HUES64 (cell line): Measurements from ENCODE around the gene FGFRL1.
"Not testable (repeated sequence)": the region's sequence is repeated elsewhere in the genome, so short reads cannot be mapped to it uniquely, and the experiment has no call there.

Source experiments
- H3K27ac ChIP-seq: 2 replicates; pipeline ENCODE4 v1.7.0; 2013; ENCODE audit warnings: low read depth, low read length, inconsistent platforms
- H3K27me3 ChIP-seq: 2 replicates; pipeline ENCODE4 v1.6.1; 2013; ENCODE audit warnings: mild to moderate bottlenecking, low read length; ENCODE audit not compliant: insufficient read depth
- H3K36me3 ChIP-seq: 2 replicates; pipeline ENCODE4 v1.6.1; 2013; ENCODE audit warnings: mild to moderate bottlenecking, low read length; ENCODE audit not compliant: insufficient read depth
- H3K4me1 ChIP-seq: 2 replicates; pipeline ENCODE4 v1.6.1; 2013; ENCODE audit warnings: mild to moderate bottlenecking, low read length, moderate library complexity; ENCODE audit not compliant: insufficient read depth
- H3K4me3 ChIP-seq: 2 replicates; pipeline ENCODE4 v1.5.1; 2013; ENCODE audit warnings: mild to moderate bottlenecking, low read length, moderate library complexity
- H3K9ac ChIP-seq: 2 replicates; pipeline ENCODE4 v1.6.1; 2013; ENCODE audit warnings: mild to moderate bottlenecking, low read depth, low read length
- H3K9me3 ChIP-seq: 2 replicates; pipeline ENCODE4 v1.6.1; 2013; ENCODE audit warnings: low read depth, low read length; ENCODE audit not compliant: insufficient read depth
- WGBS: fragments of 150-250, 120-280 bp; methylation state at CpG from one replicate; pipeline ENCODE4 v1.1.7; 2013; ENCODE audit warnings: missing lambda C conversion rate; 5-methylcytosine and 5-hydroxymethylcytosine counted together

Gene FGFRL1

DNA sequence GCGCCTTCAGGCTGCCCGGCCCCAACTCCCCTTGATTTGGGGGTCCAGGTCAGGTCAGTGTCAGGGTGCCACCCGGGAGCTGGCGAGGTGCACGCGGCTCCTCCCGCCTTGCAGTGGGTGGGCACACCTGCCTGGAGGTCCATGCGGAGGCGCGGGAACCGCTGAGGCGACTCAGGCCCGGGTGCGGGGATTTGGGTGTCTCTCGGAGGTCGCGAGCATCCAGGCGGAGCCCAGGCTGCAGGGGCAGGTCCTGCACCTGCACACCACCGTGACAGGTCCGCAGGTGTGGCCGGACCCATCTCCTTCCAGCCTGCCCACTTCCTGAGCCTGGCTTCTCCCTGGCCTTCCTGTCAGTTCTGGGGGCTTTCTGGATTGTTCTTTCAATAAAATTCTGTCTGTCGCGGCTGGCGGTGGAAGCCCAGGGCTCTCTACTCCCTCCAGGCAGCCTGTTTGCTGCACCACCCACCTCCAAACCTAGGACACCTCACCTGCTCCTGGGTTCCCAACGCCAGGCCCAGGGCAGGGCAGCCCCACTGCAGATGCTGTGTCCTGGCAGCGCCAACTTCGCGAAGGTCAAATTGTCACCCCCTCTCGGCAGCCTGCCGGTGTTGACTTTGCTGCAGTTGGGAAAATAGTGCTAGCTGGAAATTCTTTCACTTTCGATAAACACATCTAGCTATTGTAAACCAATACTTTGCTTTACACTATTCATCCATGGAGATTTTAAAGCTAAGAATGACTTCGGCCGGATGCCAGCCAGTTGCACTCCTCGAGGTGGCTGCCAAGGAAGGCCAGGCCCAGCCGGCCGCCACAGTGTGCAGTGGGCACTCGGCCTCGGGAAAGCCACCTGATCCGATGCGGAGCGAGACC lies 35.9 kb downstream of the FGFRL1 start:
- H3K4me3 ChIP-seq: peak overlapping the region; percentile 18; the same call in 1 of the 2 replicates
- 82% methylated on average over 41 of the region's 41 CpGs for WGBS

GRCh38 chr4:1047976-1048772 lies 36.7 kb downstream of the FGFRL1 start:
- no peak overlapping the region for H3K9ac ChIP-seq
- 87% methylated on average over 34 of the region's 34 CpGs for WGBS
- H3K9me3 ChIP-seq: no peaks in the 10 kb centered on the region
- H3K4me1 ChIP-seq: peaks cover 10% of the 10 kb centered on the region
- H3K36me3 ChIP-seq: no peaks in the 10 kb centered on the region
- H3K27ac ChIP-seq: no peak overlapping the region
- no peak overlapping the region for H3K4me3 ChIP-seq
- peaks cover 52% of the 10 kb centered on the region for H3K27me3 ChIP-seq

More for the DNA sequence above, 35.9 kb downstream of the FGFRL1 start:
- Histone ChIP-seq H3K9me3 (no peaks in the 10 kb centered on the region), H3K27ac (no peak overlapping the region), H3K9ac (no peak overlapping the region), H3K4me1 (peaks cover 12% of the 10 kb centered on the region), H3K27me3 (peaks cover 44% of the 10 kb centered on the region), H3K36me3 (no peaks in the 10 kb centered on the region)

- peaks cover 5% of the 10 kb centered on the region for H3K4me1 ChIP-seq
- H3K9me3 ChIP-seq: no peaks in the 10 kb centered on the region
- 90% methylated on average over 16 of the region's 16 CpGs for WGBS
- no peaks in the 10 kb centered on the region for H3K36me3 ChIP-seq
- no peak overlapping the region for H3K9ac ChIP-seq
- peaks cover 60% of the 10 kb centered on the region for H3K27me3 ChIP-seq
- no peak overlapping the region for H3K4me3 ChIP-seq
- H3K27ac ChIP-seq: no peak overlapping the region
Observed at GRCh38 chr4:1048773-1049590, 37.6 kb downstream of the FGFRL1 start.

DNA sequence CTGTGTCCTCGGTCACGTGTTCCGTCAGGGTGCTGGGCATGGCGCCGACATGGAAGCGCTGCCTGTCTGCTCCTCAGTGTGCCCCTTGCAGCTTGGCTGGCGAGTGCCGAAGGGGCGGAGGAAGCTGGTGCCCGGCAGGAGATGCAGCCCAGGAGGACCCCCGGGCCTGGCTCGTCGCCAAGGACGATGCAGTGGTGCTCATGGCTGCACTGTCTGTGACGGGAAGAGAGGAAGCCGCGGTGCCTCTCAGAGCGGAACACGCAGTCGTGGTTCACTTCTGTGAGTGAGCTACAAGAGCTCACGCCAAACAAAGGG lies 38.1 kb downstream of the FGFRL1 start:
- 92% methylated on average over 21 of the region's 21 CpGs for WGBS
- Histone ChIP-seq H3K27me3 (peaks cover 56% of the 10 kb centered on the region), H3K36me3 (no peaks in the 10 kb centered on the region), H3K4me3 (no peak overlapping the region), H3K9ac (no peak overlapping the region), H3K4me1 (no peaks in the 10 kb centered on the region), H3K27ac (no peak overlapping the region), H3K9me3 (no peaks in the 10 kb centered on the region)

GRCh38 chr4:1050486-1051213 lies 39.2 kb downstream of the FGFRL1 start:
- Histone ChIP-seq H3K36me3 (no peaks in the 10 kb centered on the region), H3K27ac (no peak overlapping the region), H3K4me3 (no peak overlapping the region), H3K27me3 (peaks cover 50% of the 10 kb centered on the region), H3K9me3 (no peaks in the 10 kb centered on the region), H3K4me1 (no peaks in the 10 kb centered on the region), H3K9ac (no peak overlapping the region)
- WGBS: 81% methylated on average over 40 of the region's 40 CpGs

- Histone ChIP-seq H3K4me3 (no peak overlapping the region), H3K36me3 (no peaks in the 10 kb centered on the region), H3K27ac (no peak overlapping the region), H3K27me3 (peaks cover 54% of the 10 kb centered on the region), H3K4me1 (no peaks in the 10 kb centered on the region), H3K9me3 (no peaks in the 10 kb centered on the region), H3K9ac (no peak overlapping the region)
- 85% methylated on average over 9 of the region's 9 CpGs for WGBS
Observed at GRCh38 chr4:1051472-1051871, 40.0 kb downstream of the FGFRL1 start.

- no peak overlapping the region for H3K4me3 ChIP-seq
- peaks cover 49% of the 10 kb centered on the region for H3K27me3 ChIP-seq
- H3K4me1 ChIP-seq: no peaks in the 10 kb centered on the region
- H3K9ac ChIP-seq: no peak overlapping the region
- WGBS: 75% methylated on average over 15 of the region's 15 CpGs
- H3K36me3 ChIP-seq: no peaks in the 10 kb centered on the region
- H3K9me3 ChIP-seq: no peaks in the 10 kb centered on the region
- no peak overlapping the region for H3K27ac ChIP-seq
Observed at GRCh38 chr4:1052231-1052671, 40.8 kb downstream of the FGFRL1 start.

GRCh38 chr4:1053080-1053661 lies 41.7 kb downstream of the FGFRL1 start:
- 69% methylated on average over 24 of the region's 24 CpGs for WGBS

DNA sequence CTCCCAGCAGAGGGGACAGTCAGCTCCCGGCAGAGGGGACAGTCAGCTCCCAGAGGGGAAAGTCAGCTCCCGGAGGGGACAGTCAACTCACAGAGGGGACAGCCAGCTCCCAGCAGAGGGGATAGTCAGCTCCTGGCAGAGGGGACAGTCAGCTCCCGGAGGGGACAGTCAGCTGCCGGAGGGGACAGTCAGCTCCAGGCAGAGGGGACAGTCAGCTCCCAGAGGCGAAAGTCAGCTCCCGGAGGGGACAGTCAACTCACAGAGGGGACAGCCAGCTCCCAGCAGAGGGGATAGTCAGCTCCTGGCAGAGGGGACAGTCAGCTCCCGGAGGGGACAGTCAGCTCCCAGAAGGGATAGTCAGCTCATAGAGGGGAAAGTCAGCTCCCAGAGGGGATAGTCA lies 42.5 kb downstream of the FGFRL1 start:
- not testable (repeated sequence) for H3K4me3 ChIP-seq, H3K4me1 ChIP-seq, H3K9me3 ChIP-seq, H3K36me3 ChIP-seq, H3K27ac ChIP-seq, H3K9ac ChIP-seq
- 78% methylated on average over 7 of the region's 7 CpGs for WGBS
- H3K27me3 ChIP-seq: peaks cover 46% of the 10 kb centered on the region

More at GRCh38 chr4:1053080-1053661, 41.7 kb downstream of the FGFRL1 start:
- no peak overlapping the region for H3K9ac ChIP-seq
- no peaks in the 10 kb centered on the region for H3K36me3 ChIP-seq
- H3K27me3 ChIP-seq: peaks cover 46% of the 10 kb centered on the region
- no peaks in the 10 kb centered on the region for H3K9me3 ChIP-seq
- H3K4me3 ChIP-seq: no peak overlapping the region
- no peak overlapping the region for H3K27ac ChIP-seq
- no peaks in the 10 kb centered on the region for H3K4me1 ChIP-seq

- not testable (repeated sequence) for H3K4me1 ChIP-seq, H3K9ac ChIP-seq
- 79% methylated on average over 8 of the region's 11 CpGs for WGBS
Observed at GRCh38 chr4:1054696-1055242, 43.3 kb downstream of the FGFRL1 start.

More at GRCh38 chr4:1054696-1055242, 43.3 kb downstream of the FGFRL1 start:
- H3K36me3 ChIP-seq, H3K27ac ChIP-seq, H3K4me3 ChIP-seq, H3K9me3 ChIP-seq: not testable (repeated sequence)
- peaks cover 41% of the 10 kb centered on the region for H3K27me3 ChIP-seq
